ENCODE data around the gene OMD.
A peak's percentile ranks its signal among the peaks of the same experiment; 100 is the strongest.

Gene OMD

DNA sequence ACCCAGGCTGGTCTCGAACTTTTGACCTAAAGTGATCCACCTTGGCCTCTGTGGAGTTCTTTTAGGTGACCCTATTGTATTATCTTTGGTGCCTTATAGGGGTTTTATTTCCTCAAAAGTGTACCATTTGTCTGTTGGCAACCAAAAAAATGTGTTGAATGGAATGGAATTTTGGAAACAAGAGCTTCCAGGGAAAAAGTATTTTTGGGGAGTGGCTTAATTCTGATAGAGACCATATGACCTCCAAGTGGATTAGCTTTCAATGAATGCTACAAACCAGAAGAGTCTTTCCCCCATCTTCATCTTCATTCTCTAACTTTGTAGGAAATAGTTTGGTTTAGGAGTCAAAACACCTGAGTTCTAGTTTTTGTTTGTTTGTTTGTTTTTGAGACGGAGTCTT, 16.5 kb downstream of the OMD start:
- Histone ChIP-seq H3K36me3 (ENCODE audit: control insufficient read depth, low read length) (no peaks in the 10 kb centered on the region), H3K9me2 (replicated peaks; ENCODE audit: control insufficient read depth, low read length) (no peaks in the 10 kb centered on the region), H3K4me1 (ENCODE audit: control insufficient read depth, low read length) (peaks cover 16% of the 10 kb centered on the region), H3K9me3 (ENCODE audit: control insufficient read depth, insufficient read depth, low read length) (no peaks in the 10 kb centered on the region), H4K20me1 (ENCODE audit: control insufficient read depth, insufficient read depth, low read depth, low read length) (no peaks in the 10 kb centered on the region), H3F3A (ENCODE audit: control insufficient read depth, insufficient read depth) (no peaks in the 10 kb centered on the region), H3K4me3 (ENCODE audit: low read length) (no peak overlapping the region), H3K27ac (ENCODE audit: low read depth, low read length) (no peak overlapping the region), H3K27me3 (ENCODE audit: control insufficient read depth, low read length) (no peaks in the 10 kb centered on the region), H3K4me2 (ENCODE audit: low read length) (no peak overlapping the region), H3K79me2 (ENCODE audit: control insufficient read depth, low read length) (no peaks in the 10 kb centered on the region)
- TF ChIP-seq CTCF (IDR thresholded peaks at IDR 0.05; ENCODE audit: low read depth, low read length, poor library complexity, severe bottlenecking) (no peak), EZH2phosphoT487 (IDR thresholded peaks at IDR 0.05; ENCODE audit: borderline replicate concordance, low read length) (no peak)

- no peaks in the 10 kb centered on the region for H3K9me3 ChIP-seq (ENCODE audit: control insufficient read depth, insufficient read depth, low read length)
- no peaks in the 10 kb centered on the region for H3K79me2 ChIP-seq (ENCODE audit: control insufficient read depth, low read length)
- H3K4me2 ChIP-seq (ENCODE audit: low read length) = peak overlapping the region; percentile 59
- no peaks in the 10 kb centered on the region for H3K27me3 ChIP-seq (ENCODE audit: control insufficient read depth, low read length)
- no peak overlapping the region for H3K27ac ChIP-seq (ENCODE audit: low read depth, low read length)
- H3K4me3 ChIP-seq (ENCODE audit: low read length) = peak overlapping the region; percentile 41
- TF ChIP-seq CTCF (IDR thresholded peaks at IDR 0.05; ENCODE audit: low read depth, low read length, poor library complexity, severe bottlenecking) (no peak), EZH2phosphoT487 (IDR thresholded peaks at IDR 0.05; ENCODE audit: borderline replicate concordance, low read length) (no peak)
- H3K36me3 ChIP-seq (ENCODE audit: control insufficient read depth, low read length) = no peaks in the 10 kb centered on the region
- H3K9me2 ChIP-seq (replicated peaks; ENCODE audit: control insufficient read depth, low read length) = no peaks in the 10 kb centered on the region
- peaks cover 16% of the 10 kb centered on the region for H3K4me1 ChIP-seq (ENCODE audit: control insufficient read depth, low read length)
- no peaks in the 10 kb centered on the region for H4K20me1 ChIP-seq (ENCODE audit: control insufficient read depth, insufficient read depth, low read depth, low read length)
- no peaks in the 10 kb centered on the region for H3F3A ChIP-seq (ENCODE audit: control insufficient read depth, insufficient read depth)
Measured at GRCh38 chr9:92406477-92406876, 17.8 kb downstream of the OMD start.

GRCh38 chr9:92405818-92406217, 18.5 kb downstream of the OMD start:
- no peaks in the 10 kb centered on the region for H3K9me2 ChIP-seq (replicated peaks; ENCODE audit: control insufficient read depth, low read length)
- H3K4me1 ChIP-seq (ENCODE audit: control insufficient read depth, low read length) = peaks cover 16% of the 10 kb centered on the region
- H3K27ac ChIP-seq (ENCODE audit: low read depth, low read length) = no peak overlapping the region
- peak overlapping the region; percentile 41; the same call in 1 of the 2 replicates for H3K4me3 ChIP-seq (ENCODE audit: low read length)
- H4K20me1 ChIP-seq (ENCODE audit: control insufficient read depth, insufficient read depth, low read depth, low read length) = no peaks in the 10 kb centered on the region
- TF ChIP-seq EZH2phosphoT487 (IDR thresholded peaks at IDR 0.05; ENCODE audit: borderline replicate concordance, low read length) (no peak), CTCF (IDR thresholded peaks at IDR 0.05; ENCODE audit: low read depth, low read length, poor library complexity, severe bottlenecking) (no peak)
- H3K4me2 ChIP-seq (ENCODE audit: low read length) = peak overlapping the region; percentile 59
- no peaks in the 10 kb centered on the region for H3F3A ChIP-seq (ENCODE audit: control insufficient read depth, insufficient read depth)
- H3K27me3 ChIP-seq (ENCODE audit: control insufficient read depth, low read length) = no peaks in the 10 kb centered on the region
- H3K36me3 ChIP-seq (ENCODE audit: control insufficient read depth, low read length) = no peaks in the 10 kb centered on the region
- no peaks in the 10 kb centered on the region for H3K79me2 ChIP-seq (ENCODE audit: control insufficient read depth, low read length)
- no peaks in the 10 kb centered on the region for H3K9me3 ChIP-seq (ENCODE audit: control insufficient read depth, insufficient read depth, low read length)

All from DOHH2 (cell line).